Activated CD4-positive, alpha-beta T cell treated with anti-CD3 and anti-CD28 coated beads, Interleukin-2, amount 10 ng/mL, durations not matched to agents 24 days and 14 days (primary cell): ENCODE results near the gene NFIC. TPM values are rescaled to one million over a fixed set of nuclear protein-coding genes. Genes with fewer than 3 reads are reported as not detected.
"Not testable (repeated sequence)": the region's sequence is repeated elsewhere in the genome, so short reads cannot be mapped to it uniquely, and the experiment has no call there.

Source experiments
- DNase-seq: peaks from one replicate; pipeline ENCODE4 v3.0.0; 2022
- H3K27ac Mint-ChIP-seq: one replicate; pipeline ENCODE4 v1.8.0; 2022; ENCODE audit warnings: mild to moderate bottlenecking, mixed read lengths
- H3K27me3 Mint-ChIP-seq: one replicate; pipeline ENCODE4 v1.8.0; 2022; ENCODE audit warnings: mixed read lengths
- H3K36me3 Mint-ChIP-seq: one replicate; pipeline ENCODE4 v1.8.0; 2022; ENCODE audit warnings: low read depth, mild to moderate bottlenecking, mixed read lengths
- H3K4me1 Mint-ChIP-seq: one replicate; pipeline ENCODE4 v1.8.0; 2021; ENCODE audit warnings: mixed read lengths
- H3K4me3 Mint-ChIP-seq: one replicate; pipeline ENCODE4 v1.8.0; 2022; ENCODE audit warnings: mild to moderate bottlenecking, moderate library complexity, mixed read lengths
- H3K9me3 Mint-ChIP-seq: one replicate; pipeline ENCODE4 v1.8.0; 2021; ENCODE audit warnings: mixed read lengths
- intact Hi-C: fragments of 100-400 bp; cut with micrococcal nuclease; formaldehyde crosslinking; loops from one replicate; pipeline ENCODE4 v1.15.1; 2023
- total RNA-seq: library from RNA; stranded (reverse); gene quantifications from 2 replicates; pipeline ENCODE4 v1.2.3, GENCODE V29; 2022

NFIC gene
- 16.9 and 19.8 TPM in 2 replicates for total RNA-seq

GRCh38 chr19:3365836-3366752 lies at the start of gene NFIC:
NFIC (plus strand) TSS chr19:3366583; CDS start chr19:3366637, 54 bp downstream.
- Mint-ChIP-seq H3K36me3 (no peaks in the 10 kb centered on the region), H3K27me3 (peaks cover 46% of the 10 kb centered on the region), H3K9me3 (no peaks in the 10 kb centered on the region), H3K4me3 (peak within 1 kb of the TSS; percentile 73), H3K4me1 (peaks cover 26% of the 10 kb centered on the region), H3K27ac (peak within 1 kb of the TSS; percentile 81)
- intact Hi-C loops, result no loop called here
- peak; percentile 61 for DNase-seq

DNA sequence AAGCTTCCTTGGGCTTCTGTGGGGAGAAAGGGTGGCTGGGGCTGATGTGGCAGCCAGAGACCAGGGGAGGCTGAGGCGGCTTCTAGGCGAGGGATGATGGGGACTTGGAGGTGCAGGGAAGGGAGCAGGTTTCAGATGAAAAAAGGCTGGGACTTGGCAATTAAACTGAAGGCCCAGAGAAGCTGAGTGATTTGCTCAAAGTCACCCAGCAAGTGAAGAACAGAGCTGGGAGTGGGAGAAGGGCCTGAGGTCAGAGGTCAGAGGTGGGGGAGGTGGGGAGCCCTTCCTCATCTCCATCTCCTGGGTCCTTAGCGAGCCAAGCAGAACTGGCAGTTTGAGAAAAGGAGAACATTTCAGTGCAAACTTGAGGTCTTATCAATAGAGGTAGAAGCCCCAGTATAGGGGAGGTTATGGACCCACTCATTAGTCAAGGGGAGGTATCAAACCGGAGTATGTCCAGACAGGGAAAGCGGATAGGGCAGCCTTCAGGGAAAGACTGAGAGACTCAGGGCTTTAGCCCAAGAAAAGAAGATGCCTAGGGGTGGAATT lies 49.6 kb upstream of the NFIC start:
- no peak overlapping the region for H3K27ac Mint-ChIP-seq
- no peaks in the 10 kb centered on the region for H3K4me1 Mint-ChIP-seq
- no peak for DNase-seq
- H3K27me3 Mint-ChIP-seq, result peaks cover 2% of the 10 kb centered on the region
- H3K9me3 Mint-ChIP-seq, result no peaks in the 10 kb centered on the region
- intact Hi-C loops, result no loop called here
- H3K4me3 Mint-ChIP-seq, result no peak overlapping the region
- H3K36me3 Mint-ChIP-seq, result no peaks in the 10 kb centered on the region

DNA sequence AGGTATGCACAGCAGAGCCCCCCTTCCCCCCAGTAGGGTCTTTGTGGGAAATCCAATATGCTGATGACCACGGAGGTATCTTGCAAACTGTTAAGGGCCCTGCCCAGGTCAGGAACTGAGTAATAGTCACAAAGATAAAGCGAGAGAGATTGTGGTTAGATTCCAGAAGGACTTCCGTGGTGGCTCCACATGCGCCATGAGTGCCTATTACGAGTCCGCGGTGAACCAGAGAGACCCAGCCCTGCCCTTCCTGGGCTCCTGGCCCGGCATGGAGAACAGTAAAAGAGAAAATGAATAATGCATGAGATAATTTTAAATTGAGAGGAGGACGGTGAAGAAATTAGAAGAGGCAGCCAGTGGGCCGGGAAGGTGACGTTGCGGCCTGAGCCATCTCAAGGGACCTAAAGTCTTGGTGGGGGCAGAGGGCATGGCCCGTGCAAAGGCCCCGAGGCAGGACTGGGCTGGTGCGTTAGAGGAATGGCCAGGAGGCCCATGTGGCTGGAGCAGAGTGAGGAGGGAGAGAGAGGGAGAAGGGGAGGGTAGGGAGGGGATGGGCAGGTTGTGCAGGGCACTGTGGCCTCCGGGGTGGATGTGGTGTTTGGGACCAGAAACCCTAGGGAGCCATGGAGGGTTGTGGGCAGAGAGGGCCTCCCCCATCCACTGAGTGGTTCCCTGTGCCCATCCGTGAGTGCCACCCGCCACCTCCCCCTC lies 46.6 kb upstream of the NFIC start:
- no peaks in the 10 kb centered on the region for H3K36me3 Mint-ChIP-seq
- no peaks in the 10 kb centered on the region for H3K9me3 Mint-ChIP-seq
- intact Hi-C loops, result no loop called here
- H3K4me3 Mint-ChIP-seq, result no peak overlapping the region
- H3K27me3 Mint-ChIP-seq, result no peaks in the 10 kb centered on the region
- H3K27ac Mint-ChIP-seq, result no peak overlapping the region
- DNase-seq, result no peak
- H3K4me1 Mint-ChIP-seq, result no peaks in the 10 kb centered on the region

DNA sequence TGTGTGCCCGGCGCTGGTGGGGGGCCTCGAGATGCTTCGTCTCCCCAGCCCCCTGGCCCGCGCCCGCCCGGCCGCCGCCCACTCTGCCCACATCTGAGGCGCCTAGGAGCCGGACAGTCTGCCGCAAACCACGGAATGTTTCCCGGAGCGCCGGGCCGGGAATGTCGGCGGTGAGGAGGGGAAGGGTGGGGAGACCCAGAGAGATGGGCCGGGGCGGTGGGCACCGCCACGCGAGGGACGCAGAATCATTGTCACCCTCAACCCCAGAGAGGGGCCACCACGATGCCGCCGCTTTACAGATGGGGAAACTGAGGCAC lies 46.1 kb upstream of the NFIC start:
- H3K4me1 Mint-ChIP-seq, result no peaks in the 10 kb centered on the region
- H3K9me3 Mint-ChIP-seq, result no peaks in the 10 kb centered on the region
- H3K36me3 Mint-ChIP-seq, result no peaks in the 10 kb centered on the region
- H3K27me3 Mint-ChIP-seq, result no peaks in the 10 kb centered on the region
- H3K27ac Mint-ChIP-seq, result no peak overlapping the region
- no peak for DNase-seq
- intact Hi-C loops, result no loop called here
- H3K4me3 Mint-ChIP-seq, result no peak overlapping the region

GRCh38 chr19:3320853-3321252 lies 45.5 kb upstream of the NFIC start:
- Mint-ChIP-seq H3K9me3 (no peaks in the 10 kb centered on the region), H3K4me1 (no peaks in the 10 kb centered on the region), H3K36me3 (no peaks in the 10 kb centered on the region), H3K27ac (no peak overlapping the region), H3K27me3 (no peaks in the 10 kb centered on the region), H3K4me3 (no peak overlapping the region)
- intact Hi-C loops, result no loop called here
- DNase-seq, result no peak

DNA sequence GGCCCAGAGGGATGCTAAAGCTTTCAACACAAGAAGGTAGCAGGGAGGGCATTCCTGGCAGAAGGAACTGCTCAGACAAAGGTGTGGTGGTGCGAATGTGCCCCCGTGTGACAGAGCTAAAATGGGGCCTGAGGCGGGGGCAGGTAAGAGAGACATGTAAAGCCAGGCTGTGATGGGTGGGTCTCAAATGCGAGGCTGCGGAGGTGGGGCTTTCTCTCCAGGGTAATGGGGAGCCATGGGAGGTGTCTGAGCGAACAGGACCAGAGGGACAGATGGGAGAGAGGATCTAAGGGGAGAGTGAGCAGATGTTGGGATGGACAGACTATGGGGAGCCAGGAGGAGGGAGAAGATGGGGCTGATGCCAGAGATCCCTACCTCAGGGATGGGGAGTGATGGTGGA lies 44.7 kb upstream of the NFIC start:
- H3K4me1 Mint-ChIP-seq, result no peaks in the 10 kb centered on the region
- H3K27me3 Mint-ChIP-seq, result no peaks in the 10 kb centered on the region
- no peak for DNase-seq
- no peak overlapping the region for H3K27ac Mint-ChIP-seq
- no peaks in the 10 kb centered on the region for H3K9me3 Mint-ChIP-seq
- H3K36me3 Mint-ChIP-seq, result no peaks in the 10 kb centered on the region
- H3K4me3 Mint-ChIP-seq, result no peak overlapping the region
- intact Hi-C loops, result no loop called here

GRCh38 chr19:3322199-3322978 lies 44.0 kb upstream of the NFIC start:
- no peaks in the 10 kb centered on the region for H3K4me1 Mint-ChIP-seq
- intact Hi-C loops, result no loop called here
- no peaks in the 10 kb centered on the region for H3K36me3 Mint-ChIP-seq
- H3K9me3 Mint-ChIP-seq, result no peaks in the 10 kb centered on the region
- no peak for DNase-seq
- H3K27ac Mint-ChIP-seq, result no peak overlapping the region
- H3K27me3 Mint-ChIP-seq, result no peaks in the 10 kb centered on the region
- no peak overlapping the region for H3K4me3 Mint-ChIP-seq

DNA sequence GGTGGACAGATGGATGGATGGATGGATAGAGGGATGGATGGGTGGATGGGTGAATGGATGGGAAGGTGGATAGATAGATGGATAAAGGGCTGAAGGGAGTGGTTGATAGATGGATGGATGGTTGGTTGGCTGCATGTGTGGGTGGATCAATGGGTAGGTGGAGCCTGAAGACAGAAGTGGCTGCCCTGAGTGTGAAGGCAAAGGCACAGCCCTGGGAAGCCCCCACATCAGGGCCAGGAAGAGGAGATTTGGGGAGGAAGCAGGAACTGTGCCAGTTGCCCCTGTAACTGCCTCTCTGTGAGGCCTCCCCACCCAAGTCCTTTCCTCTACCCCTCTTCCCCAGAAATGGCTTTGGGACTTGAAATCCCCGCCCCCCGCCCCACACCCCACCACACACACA lies 43.4 kb upstream of the NFIC start:
- H3K9me3 Mint-ChIP-seq, result no peaks in the 10 kb centered on the region
- no peaks in the 10 kb centered on the region for H3K36me3 Mint-ChIP-seq
- intact Hi-C loops, result no loop called here
- no peak overlapping the region for H3K4me3 Mint-ChIP-seq
- no peaks in the 10 kb centered on the region for H3K27me3 Mint-ChIP-seq
- no peaks in the 10 kb centered on the region for H3K4me1 Mint-ChIP-seq
- no peak for DNase-seq
- H3K27ac Mint-ChIP-seq, result no peak overlapping the region

GRCh38 chr19:3323658-3324057 lies 42.7 kb upstream of the NFIC start:
- no peaks in the 10 kb centered on the region for H3K4me1 Mint-ChIP-seq
- DNase-seq, result no peak
- no peaks in the 10 kb centered on the region for H3K27me3 Mint-ChIP-seq
- intact Hi-C loops, result no loop called here
- no peaks in the 10 kb centered on the region for H3K36me3 Mint-ChIP-seq
- H3K27ac Mint-ChIP-seq, result no peak overlapping the region
- H3K9me3 Mint-ChIP-seq, result no peaks in the 10 kb centered on the region
- H3K4me3 Mint-ChIP-seq, result no peak overlapping the region

GRCh38 chr19:3324405-3324856 lies 42.0 kb upstream of the NFIC start:
- Mint-ChIP-seq H3K4me3 (no peak overlapping the region), H3K9me3 (no peaks in the 10 kb centered on the region), H3K27ac (no peak overlapping the region), H3K27me3 (no peaks in the 10 kb centered on the region), H3K4me1 (no peaks in the 10 kb centered on the region), H3K36me3 (no peaks in the 10 kb centered on the region)
- DNase-seq, result peak; percentile 92
- intact Hi-C loops, result no loop called here

DNA sequence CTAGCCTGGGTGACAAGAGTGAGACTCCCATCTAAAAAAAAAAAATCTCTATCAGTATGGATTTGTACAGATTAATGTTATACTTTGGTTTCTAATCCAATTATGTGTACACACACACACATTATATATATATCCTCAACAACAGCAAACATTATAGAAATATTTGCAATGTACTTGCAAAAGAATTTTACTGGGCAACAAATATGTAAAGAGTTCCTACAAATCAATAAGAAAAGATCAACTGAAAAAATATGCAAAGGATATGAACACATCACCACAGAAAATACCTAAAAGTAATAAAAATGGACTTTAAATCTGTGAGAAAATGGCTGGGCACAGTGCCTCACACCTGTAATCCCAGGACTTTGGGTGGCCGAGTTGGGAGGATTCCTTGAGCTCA lies 40.9 kb upstream of the NFIC start:
- Mint-ChIP-seq H3K27ac (no peak overlapping the region), H3K4me3 (no peak overlapping the region), H3K27me3 (no peaks in the 10 kb centered on the region), H3K9me3 (no peaks in the 10 kb centered on the region), H3K4me1 (no peaks in the 10 kb centered on the region), H3K36me3 (no peaks in the 10 kb centered on the region)
- no peak for DNase-seq
- intact Hi-C loops, result no loop called here

DNA sequence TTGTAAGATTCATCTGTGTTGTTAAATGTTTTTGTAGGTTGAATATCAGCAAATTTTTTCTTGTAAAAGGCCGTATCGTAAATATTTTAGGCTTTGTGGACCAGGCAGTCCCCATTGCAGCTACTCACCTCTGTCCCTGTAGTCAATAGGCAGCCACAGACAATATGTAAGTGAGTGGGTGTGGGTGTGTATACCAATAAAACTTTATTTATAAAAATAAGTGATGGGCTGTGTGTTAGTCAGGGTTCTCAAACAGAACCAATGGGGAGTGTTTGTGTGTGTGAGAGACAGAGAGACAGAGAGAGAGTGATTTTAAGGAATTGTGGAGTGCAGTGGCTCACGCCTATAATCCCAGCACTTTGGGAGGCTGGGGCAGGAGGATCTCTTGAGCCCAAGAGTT lies 37.6 kb upstream of the NFIC start:
- H3K9me3 Mint-ChIP-seq, result peaks cover 3% of the 10 kb centered on the region
- no peak overlapping the region for H3K27ac Mint-ChIP-seq
- no peaks in the 10 kb centered on the region for H3K4me1 Mint-ChIP-seq
- H3K36me3 Mint-ChIP-seq, result no peaks in the 10 kb centered on the region
- H3K4me3 Mint-ChIP-seq, result no peak overlapping the region
- DNase-seq, result no peak
- intact Hi-C loops, result no loop called here
- H3K27me3 Mint-ChIP-seq, result no peaks in the 10 kb centered on the region

DNA sequence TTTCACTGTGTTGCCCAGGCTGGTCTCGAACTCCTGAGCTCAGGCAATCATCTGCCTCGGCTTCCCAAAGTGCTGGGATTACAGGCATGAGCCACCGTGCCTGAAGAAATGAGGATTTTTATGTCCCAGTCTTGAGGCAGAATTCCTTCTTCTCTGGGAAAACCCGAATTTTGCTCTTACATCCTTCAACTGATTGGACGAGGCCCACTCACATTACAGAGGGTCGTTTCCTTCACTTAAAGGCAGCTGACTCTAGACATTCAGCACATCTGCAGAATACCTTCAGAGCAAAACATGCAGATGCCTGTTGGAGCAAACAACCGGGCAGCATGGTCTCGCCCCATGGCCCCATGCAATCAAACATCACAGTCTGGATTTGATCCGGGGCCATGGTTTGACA lies 36.3 kb upstream of the NFIC start:
- DNase-seq, result no peak
- H3K4me3 Mint-ChIP-seq, result no peak overlapping the region
- H3K36me3 Mint-ChIP-seq, result no peaks in the 10 kb centered on the region
- no peaks in the 10 kb centered on the region for H3K27me3 Mint-ChIP-seq
- peaks cover 3% of the 10 kb centered on the region for H3K9me3 Mint-ChIP-seq
- H3K27ac Mint-ChIP-seq, result no peak overlapping the region
- H3K4me1 Mint-ChIP-seq, result no peaks in the 10 kb centered on the region
- intact Hi-C loops, result no loop called here

GRCh38 chr19:3332232-3332631 lies 34.2 kb upstream of the NFIC start:
- H3K36me3 Mint-ChIP-seq, intact Hi-C loops, H3K4me1 Mint-ChIP-seq, H3K9me3 Mint-ChIP-seq, H3K27me3 Mint-ChIP-seq, H3K4me3 Mint-ChIP-seq, H3K27ac Mint-ChIP-seq, DNase-seq: not testable (repeated sequence)
